ENCODE results near the gene TNKS1BP1. TPM values are rescaled to one million over a fixed set of nuclear protein-coding genes. Genes with fewer than 3 reads are reported as not detected.

The TNKS1BP1 gene
- total RNA-seq, 1 donor from 2014 or later = 11.7 TPM

DNA sequence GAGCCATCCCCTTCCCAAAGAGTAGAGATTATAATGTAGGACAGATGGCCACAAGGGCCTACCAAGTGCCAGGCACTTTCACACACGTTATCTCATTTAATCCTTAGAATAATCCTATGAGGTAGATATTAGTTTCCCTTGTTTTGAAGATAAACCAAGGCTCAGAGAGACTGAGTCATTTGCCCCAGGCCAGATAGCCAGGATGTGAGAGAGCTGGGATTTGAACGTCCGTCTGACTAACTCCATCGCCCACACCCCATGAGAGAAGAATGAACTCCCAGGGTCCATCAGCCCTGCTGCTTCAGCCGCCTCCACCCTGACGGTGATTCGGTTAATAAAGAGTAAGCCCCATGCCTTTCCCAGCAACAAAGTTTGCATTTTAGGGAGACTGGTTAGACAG is 45.5 kb upstream of the TNKS1BP1 start:
- Histone ChIP-seq H3K4me1 (peaks cover 18% of the 10 kb centered on the region), H3K9ac (no peak overlapping the region), H3F3A (ENCODE audit: low read depth) (peaks cover 9% of the 10 kb centered on the region), H2AFZ (replicated peaks) (no peak overlapping the region), H3K27ac (no peak overlapping the region), H3K4me3 (no peak overlapping the region), H3K27me3 (no peaks in the 10 kb centered on the region), H3K36me3 (no peaks in the 10 kb centered on the region), H3K4me2 (no peak overlapping the region), H3K79me2 (ENCODE audit: low read depth) (no peaks in the 10 kb centered on the region), H3K9me3 (ENCODE audit: low read depth) (no peaks in the 10 kb centered on the region), H4K20me1 (ENCODE audit: low read depth) (no peaks in the 10 kb centered on the region)
- peaks cover 3% of the 10 kb centered on the region for H3K27me3 Mint-ChIP-seq (ENCODE audit: insufficient read depth, low read depth)
- no peaks in the 10 kb centered on the region for H3K9me3 Mint-ChIP-seq
- no peak overlapping the region for H3K27ac Mint-ChIP-seq
- H3K4me3 Mint-ChIP-seq = no peak overlapping the region
- no peaks in the 10 kb centered on the region for H3K36me3 Mint-ChIP-seq
- no peak for DNase-seq (ENCODE audit: low spot score)
- H3K4me1 Mint-ChIP-seq = peaks cover 27% of the 10 kb centered on the region
- TF ChIP-seq EZH2 (IDR thresholded peaks at IDR 0.05) (no peak), EZH2phosphoT487 (IDR thresholded peaks at IDR 0.05) (no peak), CTCF (IDR thresholded peaks at IDR 0.05) (no peak)

DNA sequence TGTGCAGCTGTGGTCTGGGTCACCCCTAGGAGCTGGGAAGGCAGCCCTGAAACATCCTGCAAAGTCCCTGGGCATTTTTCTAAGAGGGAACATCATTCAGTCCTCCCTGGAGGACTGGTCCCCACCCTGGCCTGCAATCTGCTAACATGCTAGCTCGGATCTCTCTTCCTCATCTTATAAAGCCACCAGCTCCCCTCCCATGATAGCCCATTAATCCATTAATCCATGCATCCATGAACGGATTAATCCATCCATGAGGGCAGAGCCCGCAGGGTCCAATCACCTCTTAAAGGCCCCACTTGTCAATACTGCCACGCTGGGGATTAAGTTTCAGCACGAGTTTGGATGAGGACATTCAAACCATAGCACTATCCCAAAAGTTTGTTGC is 44.1 kb upstream of the TNKS1BP1 start:
- Histone ChIP-seq H3K4me2 (no peak overlapping the region), H3K36me3 (no peaks in the 10 kb centered on the region), H3K27ac (no peak overlapping the region), H3K4me1 (peaks cover 24% of the 10 kb centered on the region), H3F3A (ENCODE audit: low read depth) (peaks cover 10% of the 10 kb centered on the region), H4K20me1 (ENCODE audit: low read depth) (no peaks in the 10 kb centered on the region), H3K79me2 (ENCODE audit: low read depth) (no peaks in the 10 kb centered on the region), H3K4me3 (no peak overlapping the region), H2AFZ (replicated peaks) (no peak overlapping the region), H3K9me3 (ENCODE audit: low read depth) (no peaks in the 10 kb centered on the region), H3K9ac (no peak overlapping the region), H3K27me3 (no peaks in the 10 kb centered on the region)
- Mint-ChIP-seq H3K9me3 (no peaks in the 10 kb centered on the region), H3K4me3 (no peak overlapping the region), H3K27ac (peak overlapping the region; percentile 42), H3K4me1 (peaks cover 34% of the 10 kb centered on the region), H3K36me3 (no peaks in the 10 kb centered on the region), H3K27me3 (ENCODE audit: insufficient read depth, low read depth) (peaks cover 3% of the 10 kb centered on the region)
- no peak for TF ChIP-seq EZH2 (IDR thresholded peaks at IDR 0.05)
- no peak for TF ChIP-seq CTCF (IDR thresholded peaks at IDR 0.05)
- no peak for TF ChIP-seq EZH2phosphoT487 (IDR thresholded peaks at IDR 0.05)
- DNase-seq (ENCODE audit: low spot score) = peak; percentile 21

GRCh38 chr11:57368106-57368844 is 43.5 kb upstream of the TNKS1BP1 start:
- H3K4me3 ChIP-seq = no peak overlapping the region
- H3K9ac ChIP-seq = no peak overlapping the region
- no peak overlapping the region for H3K27ac ChIP-seq
- Mint-ChIP-seq H3K27me3 (ENCODE audit: insufficient read depth, low read depth) (peaks cover 3% of the 10 kb centered on the region), H3K36me3 (no peaks in the 10 kb centered on the region), H3K9me3 (peaks cover 2% of the 10 kb centered on the region), H3K27ac (no peak overlapping the region), H3K4me3 (no peak overlapping the region), H3K4me1 (peaks cover 34% of the 10 kb centered on the region)
- no peaks in the 10 kb centered on the region for H3K9me3 ChIP-seq (ENCODE audit: low read depth)
- no peak overlapping the region for H2AFZ ChIP-seq (replicated peaks)
- DNase-seq (ENCODE audit: low spot score) = no peak
- TF ChIP-seq EZH2 (IDR thresholded peaks at IDR 0.05) (no peak), CTCF (IDR thresholded peaks at IDR 0.05) (no peak), EZH2phosphoT487 (IDR thresholded peaks at IDR 0.05) (no peak)
- no peaks in the 10 kb centered on the region for H4K20me1 ChIP-seq (ENCODE audit: low read depth)
- peaks cover 24% of the 10 kb centered on the region for H3K4me1 ChIP-seq
- H3F3A ChIP-seq (ENCODE audit: low read depth) = peaks cover 10% of the 10 kb centered on the region
- H3K27me3 ChIP-seq = no peaks in the 10 kb centered on the region
- no peaks in the 10 kb centered on the region for H3K36me3 ChIP-seq
- no peak overlapping the region for H3K4me2 ChIP-seq
- no peaks in the 10 kb centered on the region for H3K79me2 ChIP-seq (ENCODE audit: low read depth)
